Measurements from ENCODE around the gene OPALIN.
A peak's percentile ranks its signal among the peaks of the same experiment; 100 is the strongest.

The OPALIN gene

DNA sequence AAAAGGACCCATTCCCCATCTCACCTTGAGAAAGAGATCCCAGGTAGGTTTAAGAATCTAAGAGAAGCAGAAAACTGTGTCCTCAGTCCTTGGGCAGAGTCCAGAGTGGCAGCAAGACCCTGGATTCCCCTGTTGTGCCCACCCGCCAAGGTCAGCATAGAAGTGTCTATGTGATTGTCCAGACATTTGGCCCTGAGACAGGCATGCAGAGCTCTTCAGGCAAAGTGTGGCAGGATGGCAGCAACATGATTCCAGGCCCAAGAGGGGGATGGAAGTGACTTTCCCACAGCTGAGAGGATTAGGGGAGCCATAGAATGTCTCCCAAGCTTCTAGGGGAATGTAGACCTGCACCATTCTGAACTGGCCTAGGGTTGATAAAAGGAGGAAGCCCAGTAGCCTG is 39.1 kb upstream of the OPALIN start:
- no peak for ATAC-seq
- TF ChIP-seq CSDC2 (CRISPR knock-in tag; IDR thresholded peaks at IDR 0.05) (no peak), RARB (CRISPR knock-in tag; IDR thresholded peaks at IDR 0.05) (no peak), SNAI2 (CRISPR knock-in tag; IDR thresholded peaks at IDR 0.05) (no peak), ZFP3 (CRISPR knock-in tag; IDR thresholded peaks at IDR 0.05) (no peak), GLIS3 (CRISPR knock-in tag; IDR thresholded peaks at IDR 0.05) (no peak), ZFP30 (CRISPR knock-in tag; IDR thresholded peaks at IDR 0.05) (no peak), ZNF8 (CRISPR knock-in tag; IDR thresholded peaks at IDR 0.05) (no peak), TCF4 (CRISPR knock-in tag; IDR thresholded peaks at IDR 0.05; ENCODE audit: borderline replicate concordance) (no peak), OSR1 (CRISPR knock-in tag; IDR thresholded peaks at IDR 0.05) (no peak), BACH2 (CRISPR knock-in tag; IDR thresholded peaks at IDR 0.05; ENCODE audit: borderline replicate concordance) (no peak), ARNTL (CRISPR knock-in tag; IDR thresholded peaks at IDR 0.05; ENCODE audit: borderline replicate concordance, low read depth) (no peak), ZC3H10 (CRISPR knock-in tag; IDR thresholded peaks at IDR 0.05) (no peak), ZNF70 (CRISPR knock-in tag; IDR thresholded peaks at IDR 0.05) (no peak), PPARA (CRISPR knock-in tag; IDR thresholded peaks at IDR 0.05; ENCODE audit: borderline replicate concordance) (no peak), ISL1 (CRISPR knock-in tag; IDR thresholded peaks at IDR 0.05) (no peak), TOX (CRISPR knock-in tag; IDR thresholded peaks at IDR 0.05; ENCODE audit: borderline replicate concordance) (no peak)
- TF ChIP-seq, protein P1, sequence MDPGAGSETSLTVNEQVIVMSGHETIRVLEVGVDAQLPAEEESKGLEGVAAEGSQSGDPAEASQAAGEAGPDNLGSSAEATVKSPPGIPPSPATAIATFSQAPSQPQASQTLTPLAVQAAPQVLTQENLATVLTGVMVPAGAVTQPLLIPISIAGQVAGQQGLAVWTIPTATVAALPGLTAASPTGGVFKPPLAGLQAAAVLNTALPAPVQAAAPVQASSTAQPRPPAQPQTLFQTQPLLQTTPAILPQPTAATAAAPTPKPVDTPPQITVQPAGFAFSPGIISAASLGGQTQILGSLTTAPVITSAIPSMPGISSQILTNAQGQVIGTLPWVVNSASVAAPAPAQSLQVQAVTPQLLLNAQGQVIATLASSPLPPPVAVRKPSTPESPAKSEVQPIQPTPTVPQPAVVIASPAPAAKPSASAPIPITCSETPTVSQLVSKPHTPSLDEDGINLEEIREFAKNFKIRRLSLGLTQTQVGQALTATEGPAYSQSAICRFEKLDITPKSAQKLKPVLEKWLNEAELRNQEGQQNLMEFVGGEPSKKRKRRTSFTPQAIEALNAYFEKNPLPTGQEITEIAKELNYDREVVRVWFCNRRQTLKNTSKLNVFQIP (CRISPR knock-in tag; IDR thresholded peaks at IDR 0.05; ENCODE audit: borderline replicate concordance, low read depth) = no peak
- TF ChIP-seq, protein P2, sequence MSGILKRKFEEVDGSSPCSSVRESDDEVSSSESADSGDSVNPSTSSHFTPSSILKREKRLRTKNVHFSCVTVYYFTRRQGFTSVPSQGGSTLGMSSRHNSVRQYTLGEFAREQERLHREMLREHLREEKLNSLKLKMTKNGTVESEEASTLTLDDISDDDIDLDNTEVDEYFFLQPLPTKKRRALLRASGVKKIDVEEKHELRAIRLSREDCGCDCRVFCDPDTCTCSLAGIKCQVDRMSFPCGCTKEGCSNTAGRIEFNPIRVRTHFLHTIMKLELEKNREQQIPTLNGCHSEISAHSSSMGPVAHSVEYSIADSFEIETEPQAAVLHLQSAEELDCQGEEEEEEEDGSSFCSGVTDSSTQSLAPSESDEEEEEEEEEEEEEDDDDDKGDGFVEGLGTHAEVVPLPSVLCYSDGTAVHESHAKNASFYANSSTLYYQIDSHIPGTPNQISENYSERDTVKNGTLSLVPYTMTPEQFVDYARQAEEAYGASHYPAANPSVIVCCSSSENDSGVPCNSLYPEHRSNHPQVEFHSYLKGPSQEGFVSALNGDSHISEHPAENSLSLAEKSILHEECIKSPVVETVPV (CRISPR knock-in tag; IDR thresholded peaks at IDR 0.05) = no peak
- TF ChIP-seq, protein P3, sequence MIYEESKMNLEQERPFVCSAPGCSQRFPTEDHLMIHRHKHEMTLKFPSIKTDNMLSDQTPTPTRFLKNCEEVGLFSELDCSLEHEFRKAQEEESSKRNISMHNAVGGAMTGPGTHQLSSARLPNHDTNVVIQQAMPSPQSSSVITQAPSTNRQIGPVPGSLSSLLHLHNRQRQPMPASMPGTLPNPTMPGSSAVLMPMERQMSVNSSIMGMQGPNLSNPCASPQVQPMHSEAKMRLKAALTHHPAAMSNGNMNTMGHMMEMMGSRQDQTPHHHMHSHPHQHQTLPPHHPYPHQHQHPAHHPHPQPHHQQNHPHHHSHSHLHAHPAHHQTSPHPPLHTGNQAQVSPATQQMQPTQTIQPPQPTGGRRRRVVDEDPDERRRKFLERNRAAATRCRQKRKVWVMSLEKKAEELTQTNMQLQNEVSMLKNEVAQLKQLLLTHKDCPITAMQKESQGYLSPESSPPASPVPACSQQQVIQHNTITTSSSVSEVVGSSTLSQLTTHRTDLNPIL (CRISPR knock-in tag; IDR thresholded peaks at IDR 0.05; ENCODE audit: low read depth) = no peak
- TF ChIP-seq, protein P4, sequence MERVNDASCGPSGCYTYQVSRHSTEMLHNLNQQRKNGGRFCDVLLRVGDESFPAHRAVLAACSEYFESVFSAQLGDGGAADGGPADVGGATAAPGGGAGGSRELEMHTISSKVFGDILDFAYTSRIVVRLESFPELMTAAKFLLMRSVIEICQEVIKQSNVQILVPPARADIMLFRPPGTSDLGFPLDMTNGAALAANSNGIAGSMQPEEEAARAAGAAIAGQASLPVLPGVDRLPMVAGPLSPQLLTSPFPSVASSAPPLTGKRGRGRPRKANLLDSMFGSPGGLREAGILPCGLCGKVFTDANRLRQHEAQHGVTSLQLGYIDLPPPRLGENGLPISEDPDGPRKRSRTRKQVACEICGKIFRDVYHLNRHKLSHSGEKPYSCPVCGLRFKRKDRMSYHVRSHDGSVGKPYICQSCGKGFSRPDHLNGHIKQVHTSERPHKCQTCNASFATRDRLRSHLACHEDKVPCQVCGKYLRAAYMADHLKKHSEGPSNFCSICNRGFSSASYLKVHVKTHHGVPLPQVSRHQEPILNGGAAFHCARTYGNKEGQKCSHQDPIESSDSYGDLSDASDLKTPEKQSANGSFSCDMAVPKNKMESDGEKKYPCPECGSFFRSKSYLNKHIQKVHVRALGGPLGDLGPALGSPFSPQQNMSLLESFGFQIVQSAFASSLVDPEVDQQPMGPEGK (CRISPR knock-in tag; IDR thresholded peaks at IDR 0.05; ENCODE audit: borderline replicate concordance) = no peak

DNA sequence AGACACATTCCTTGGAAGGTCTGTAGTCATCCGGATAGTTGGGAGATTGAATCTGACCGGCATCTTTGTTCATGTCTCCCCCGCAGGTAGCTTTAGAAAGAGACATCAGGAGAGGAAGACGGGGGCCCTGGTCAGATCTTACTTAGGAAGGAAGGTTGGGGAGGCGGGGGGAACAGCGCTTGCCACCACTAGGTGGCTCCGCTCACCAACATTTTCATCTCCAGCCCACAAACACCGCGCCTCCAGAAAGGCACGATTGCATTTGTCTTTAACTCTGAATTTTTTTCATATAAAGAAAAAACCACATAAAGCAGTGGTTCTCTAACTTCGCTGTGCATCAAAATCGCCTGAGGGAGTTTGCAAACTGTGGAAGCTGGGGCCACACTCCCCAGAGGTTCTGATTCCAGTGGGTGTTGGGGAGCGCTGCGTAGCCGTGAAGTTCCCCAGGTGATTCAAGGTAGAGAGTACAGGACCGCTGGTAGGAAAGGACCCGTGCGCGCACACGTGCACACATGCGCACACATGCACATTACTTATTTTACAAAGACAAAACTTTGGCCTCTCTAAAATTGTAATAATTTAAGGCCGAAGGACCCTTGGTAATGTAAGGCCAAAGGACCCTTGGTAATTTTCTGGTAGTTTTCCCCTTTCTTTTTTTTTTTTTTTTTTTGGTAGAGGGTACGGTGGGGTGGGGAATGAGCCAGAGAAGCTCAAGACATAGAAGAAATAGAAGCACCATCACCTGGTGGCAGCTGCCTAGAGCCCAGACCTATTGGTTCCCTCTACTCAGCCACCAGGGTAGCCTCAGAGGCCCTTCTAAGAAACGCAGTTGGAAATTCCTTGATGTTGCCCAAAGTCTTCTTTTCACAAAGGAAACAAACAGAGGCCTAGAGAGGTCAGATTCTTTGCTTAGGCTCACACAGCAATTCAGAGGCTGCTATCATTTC is 37.4 kb upstream of the OPALIN start:
- peak; percentile 96 for ATAC-seq
- TF ChIP-seq, protein P2 (CRISPR knock-in tag; IDR thresholded peaks at IDR 0.05) = no peak
- TF ChIP-seq ZNF70 (CRISPR knock-in tag; IDR thresholded peaks at IDR 0.05) = peak; percentile 74

DNA sequence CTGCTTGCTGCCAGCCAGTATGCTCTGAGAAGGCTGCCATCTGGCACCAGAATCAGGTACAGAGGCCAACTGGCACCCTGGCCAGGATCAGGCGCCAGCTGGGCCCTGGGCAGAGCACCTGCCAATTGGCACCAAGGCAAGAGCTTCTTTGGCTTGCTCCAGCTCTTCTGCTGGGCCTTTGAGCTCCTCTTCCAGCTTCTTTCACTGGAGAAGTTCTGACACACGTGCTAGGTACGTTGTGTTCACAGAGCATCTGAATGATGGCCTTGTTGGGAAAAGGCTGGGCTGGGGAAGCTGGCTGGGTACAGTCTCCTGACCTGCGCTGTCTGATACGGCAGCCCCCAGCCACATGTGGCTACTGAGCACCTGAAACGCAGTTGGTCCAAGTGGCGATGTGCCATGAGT is 31.7 kb upstream of the OPALIN start:
- TF ChIP-seq, protein P1 (CRISPR knock-in tag; IDR thresholded peaks at IDR 0.05; ENCODE audit: borderline replicate concordance, low read depth) = no peak
- TF ChIP-seq, protein P3 (CRISPR knock-in tag; IDR thresholded peaks at IDR 0.05; ENCODE audit: low read depth) = no peak
- no peak for TF ChIP-seq ZC3H10 (CRISPR knock-in tag; IDR thresholded peaks at IDR 0.05)
- no peak for TF ChIP-seq ZNF565 (CRISPR knock-in tag; conservative IDR thresholded peaks at IDR 0.05; ENCODE audit: low read depth)
- no peak for TF ChIP-seq PPARA (CRISPR knock-in tag; IDR thresholded peaks at IDR 0.05; ENCODE audit: borderline replicate concordance)
- no peak for TF ChIP-seq ISL1 (CRISPR knock-in tag; IDR thresholded peaks at IDR 0.05)
- no peak for TF ChIP-seq RARB (CRISPR knock-in tag; IDR thresholded peaks at IDR 0.05)
- TF ChIP-seq ESRRG (CRISPR knock-in tag; IDR thresholded peaks at IDR 0.05) = no peak
- no peak for TF ChIP-seq OSR1 (CRISPR knock-in tag; IDR thresholded peaks at IDR 0.05)
- no peak for TF ChIP-seq CSDC2 (CRISPR knock-in tag; IDR thresholded peaks at IDR 0.05)
- no peak for TF ChIP-seq ZFP3 (CRISPR knock-in tag; IDR thresholded peaks at IDR 0.05)
- TF ChIP-seq, protein P4 (CRISPR knock-in tag; IDR thresholded peaks at IDR 0.05; ENCODE audit: borderline replicate concordance) = no peak
- TF ChIP-seq ZNF70 (CRISPR knock-in tag; IDR thresholded peaks at IDR 0.05) = no peak
- TF ChIP-seq ARNTL (CRISPR knock-in tag; IDR thresholded peaks at IDR 0.05; ENCODE audit: borderline replicate concordance, low read depth) = no peak
- ATAC-seq = no peak
